Measurements from ENCODE around the gene PPP6R3.

DNA sequence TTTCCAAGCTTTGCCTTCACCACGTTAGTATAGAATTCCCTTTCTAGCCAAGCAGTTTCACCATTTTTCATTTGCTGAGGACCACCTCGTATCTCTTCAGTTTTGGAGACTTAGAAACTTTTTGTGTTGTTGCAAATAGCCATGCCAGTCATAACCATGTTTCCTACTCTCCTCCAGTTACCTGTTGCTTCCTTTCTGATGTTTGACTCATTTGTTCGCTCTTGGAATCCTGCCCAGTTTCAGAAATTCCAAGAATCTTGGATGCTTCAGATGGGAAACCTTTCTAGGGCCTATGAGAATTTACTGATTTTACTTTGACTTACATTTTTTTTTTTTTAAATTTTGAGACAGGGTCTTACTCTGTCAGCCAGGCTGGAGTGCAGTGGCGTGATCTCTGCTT, 65.4 kb downstream of the PPP6R3 start:
- no peak for TF ChIP-seq POLR2A (IDR thresholded peaks at IDR 0.05)
- TF ChIP-seq, protein P1, sequence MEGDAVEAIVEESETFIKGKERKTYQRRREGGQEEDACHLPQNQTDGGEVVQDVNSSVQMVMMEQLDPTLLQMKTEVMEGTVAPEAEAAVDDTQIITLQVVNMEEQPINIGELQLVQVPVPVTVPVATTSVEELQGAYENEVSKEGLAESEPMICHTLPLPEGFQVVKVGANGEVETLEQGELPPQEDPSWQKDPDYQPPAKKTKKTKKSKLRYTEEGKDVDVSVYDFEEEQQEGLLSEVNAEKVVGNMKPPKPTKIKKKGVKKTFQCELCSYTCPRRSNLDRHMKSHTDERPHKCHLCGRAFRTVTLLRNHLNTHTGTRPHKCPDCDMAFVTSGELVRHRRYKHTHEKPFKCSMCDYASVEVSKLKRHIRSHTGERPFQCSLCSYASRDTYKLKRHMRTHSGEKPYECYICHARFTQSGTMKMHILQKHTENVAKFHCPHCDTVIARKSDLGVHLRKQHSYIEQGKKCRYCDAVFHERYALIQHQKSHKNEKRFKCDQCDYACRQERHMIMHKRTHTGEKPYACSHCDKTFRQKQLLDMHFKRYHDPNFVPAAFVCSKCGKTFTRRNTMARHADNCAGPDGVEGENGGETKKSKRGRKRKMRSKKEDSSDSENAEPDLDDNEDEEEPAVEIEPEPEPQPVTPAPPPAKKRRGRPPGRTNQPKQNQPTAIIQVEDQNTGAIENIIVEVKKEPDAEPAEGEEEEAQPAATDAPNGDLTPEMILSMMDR (IDR thresholded peaks at IDR 0.05), result no peak
